ENCODE data around the gene TIRAP.

DNA sequence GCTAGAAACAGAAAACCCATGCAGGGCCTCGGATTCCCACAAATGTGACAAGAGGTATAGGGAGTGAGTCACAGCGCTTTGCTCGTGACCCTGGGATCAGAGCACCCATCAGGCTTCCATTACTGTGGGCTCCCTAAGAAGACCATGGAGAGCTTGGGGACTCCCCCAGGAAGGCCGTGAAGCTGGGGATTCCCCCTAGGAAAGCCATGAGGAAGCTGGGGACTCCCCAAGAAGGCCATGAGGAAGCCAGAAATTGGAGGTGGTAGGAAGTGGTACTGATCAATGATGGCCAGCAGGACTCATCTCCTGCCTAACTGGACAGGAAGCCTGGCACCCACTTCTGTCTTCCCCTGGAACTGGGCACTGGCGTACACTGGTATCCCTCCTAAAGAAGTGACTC lies 10.8 kb downstream of the TIRAP start:
- TF ChIP-seq, protein P1, sequence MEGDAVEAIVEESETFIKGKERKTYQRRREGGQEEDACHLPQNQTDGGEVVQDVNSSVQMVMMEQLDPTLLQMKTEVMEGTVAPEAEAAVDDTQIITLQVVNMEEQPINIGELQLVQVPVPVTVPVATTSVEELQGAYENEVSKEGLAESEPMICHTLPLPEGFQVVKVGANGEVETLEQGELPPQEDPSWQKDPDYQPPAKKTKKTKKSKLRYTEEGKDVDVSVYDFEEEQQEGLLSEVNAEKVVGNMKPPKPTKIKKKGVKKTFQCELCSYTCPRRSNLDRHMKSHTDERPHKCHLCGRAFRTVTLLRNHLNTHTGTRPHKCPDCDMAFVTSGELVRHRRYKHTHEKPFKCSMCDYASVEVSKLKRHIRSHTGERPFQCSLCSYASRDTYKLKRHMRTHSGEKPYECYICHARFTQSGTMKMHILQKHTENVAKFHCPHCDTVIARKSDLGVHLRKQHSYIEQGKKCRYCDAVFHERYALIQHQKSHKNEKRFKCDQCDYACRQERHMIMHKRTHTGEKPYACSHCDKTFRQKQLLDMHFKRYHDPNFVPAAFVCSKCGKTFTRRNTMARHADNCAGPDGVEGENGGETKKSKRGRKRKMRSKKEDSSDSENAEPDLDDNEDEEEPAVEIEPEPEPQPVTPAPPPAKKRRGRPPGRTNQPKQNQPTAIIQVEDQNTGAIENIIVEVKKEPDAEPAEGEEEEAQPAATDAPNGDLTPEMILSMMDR (conservative IDR thresholded peaks at IDR 0.05) = no peak
- TF ChIP-seq ZFX (IDR thresholded peaks at IDR 0.05) = no peak
